Measurements from ENCODE around the gene TMEM181. TPM values are rescaled to one million over a fixed set of nuclear protein-coding genes. Genes with fewer than 3 reads are reported as not detected.

TMEM181 gene
- total RNA-seq, 1 experiment from 2014 or later: 38.0 TPM

DNA sequence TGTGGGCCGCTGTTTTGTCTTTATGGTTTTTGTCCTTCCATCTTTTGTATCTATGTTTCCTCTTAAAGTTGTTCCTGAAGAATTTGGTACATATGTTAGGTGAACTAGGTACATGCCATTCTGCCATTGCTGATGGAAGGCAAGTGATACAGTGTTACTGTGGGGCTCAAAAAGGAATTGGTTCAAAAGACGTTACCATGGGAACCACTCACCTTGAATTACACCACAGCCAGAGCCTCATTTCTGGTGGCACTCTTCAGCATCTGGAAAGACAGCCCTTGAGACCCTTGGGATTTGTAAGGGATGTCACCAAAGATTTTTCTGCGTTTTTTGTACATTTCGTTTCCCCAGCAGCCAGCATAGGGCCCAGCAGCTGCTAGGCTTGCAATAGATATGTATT is 31.9 kb downstream of the TMEM181 start:
- ChIA-PET CTCF (no interaction called here), POLR2A (no interaction called here)
- in situ Hi-C loops (cut with HindIII; ENCODE audit: low pct_unique_long_range_greater_than_20kb, low sequenced_read_pairs) (no loop called here), intact Hi-C loops (cut with micrococcal nuclease; ENCODE audit: unreplicated experiment) (no loop called here)
- Histone ChIP-seq H3K4me1 (ENCODE audit: control insufficient read depth, insufficient read depth, low read length) (no peaks in the 10 kb centered on the region), H3K4me3 (ENCODE audit: low read depth in 2 of 2, low read length in 2 of 2) (no peak overlapping the region), H3K36me3 (ENCODE audit: control insufficient read depth, insufficient read depth, low read length) (peaks cover 16% of the 10 kb centered on the region), H3K9me3 (ENCODE audit: control insufficient read depth, insufficient read depth, low read depth, low read length) (no peaks in the 10 kb centered on the region), H3K27me3 (ENCODE audit: control insufficient read depth, insufficient read depth, low read length) (no peaks in the 10 kb centered on the region), H3K27ac (ENCODE audit: low read length) (no peak overlapping the region)
- no peak for TF ChIP-seq TCF7L2 (IDR thresholded peaks at IDR 0.05; ENCODE audit: low read depth, low read length)
- no peak for TF ChIP-seq SIN3A (IDR thresholded peaks at IDR 0.05; ENCODE audit: borderline replicate concordance, insufficient read depth, low read depth, low read length)
- TF ChIP-seq, protein P1, sequence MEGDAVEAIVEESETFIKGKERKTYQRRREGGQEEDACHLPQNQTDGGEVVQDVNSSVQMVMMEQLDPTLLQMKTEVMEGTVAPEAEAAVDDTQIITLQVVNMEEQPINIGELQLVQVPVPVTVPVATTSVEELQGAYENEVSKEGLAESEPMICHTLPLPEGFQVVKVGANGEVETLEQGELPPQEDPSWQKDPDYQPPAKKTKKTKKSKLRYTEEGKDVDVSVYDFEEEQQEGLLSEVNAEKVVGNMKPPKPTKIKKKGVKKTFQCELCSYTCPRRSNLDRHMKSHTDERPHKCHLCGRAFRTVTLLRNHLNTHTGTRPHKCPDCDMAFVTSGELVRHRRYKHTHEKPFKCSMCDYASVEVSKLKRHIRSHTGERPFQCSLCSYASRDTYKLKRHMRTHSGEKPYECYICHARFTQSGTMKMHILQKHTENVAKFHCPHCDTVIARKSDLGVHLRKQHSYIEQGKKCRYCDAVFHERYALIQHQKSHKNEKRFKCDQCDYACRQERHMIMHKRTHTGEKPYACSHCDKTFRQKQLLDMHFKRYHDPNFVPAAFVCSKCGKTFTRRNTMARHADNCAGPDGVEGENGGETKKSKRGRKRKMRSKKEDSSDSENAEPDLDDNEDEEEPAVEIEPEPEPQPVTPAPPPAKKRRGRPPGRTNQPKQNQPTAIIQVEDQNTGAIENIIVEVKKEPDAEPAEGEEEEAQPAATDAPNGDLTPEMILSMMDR (IDR thresholded peaks at IDR 0.05): no peak
- TF ChIP-seq POLR2AphosphoS5 (IDR thresholded peaks at IDR 0.05; ENCODE audit: low read depth, low read length): no peak
- TF ChIP-seq, protein P2, sequence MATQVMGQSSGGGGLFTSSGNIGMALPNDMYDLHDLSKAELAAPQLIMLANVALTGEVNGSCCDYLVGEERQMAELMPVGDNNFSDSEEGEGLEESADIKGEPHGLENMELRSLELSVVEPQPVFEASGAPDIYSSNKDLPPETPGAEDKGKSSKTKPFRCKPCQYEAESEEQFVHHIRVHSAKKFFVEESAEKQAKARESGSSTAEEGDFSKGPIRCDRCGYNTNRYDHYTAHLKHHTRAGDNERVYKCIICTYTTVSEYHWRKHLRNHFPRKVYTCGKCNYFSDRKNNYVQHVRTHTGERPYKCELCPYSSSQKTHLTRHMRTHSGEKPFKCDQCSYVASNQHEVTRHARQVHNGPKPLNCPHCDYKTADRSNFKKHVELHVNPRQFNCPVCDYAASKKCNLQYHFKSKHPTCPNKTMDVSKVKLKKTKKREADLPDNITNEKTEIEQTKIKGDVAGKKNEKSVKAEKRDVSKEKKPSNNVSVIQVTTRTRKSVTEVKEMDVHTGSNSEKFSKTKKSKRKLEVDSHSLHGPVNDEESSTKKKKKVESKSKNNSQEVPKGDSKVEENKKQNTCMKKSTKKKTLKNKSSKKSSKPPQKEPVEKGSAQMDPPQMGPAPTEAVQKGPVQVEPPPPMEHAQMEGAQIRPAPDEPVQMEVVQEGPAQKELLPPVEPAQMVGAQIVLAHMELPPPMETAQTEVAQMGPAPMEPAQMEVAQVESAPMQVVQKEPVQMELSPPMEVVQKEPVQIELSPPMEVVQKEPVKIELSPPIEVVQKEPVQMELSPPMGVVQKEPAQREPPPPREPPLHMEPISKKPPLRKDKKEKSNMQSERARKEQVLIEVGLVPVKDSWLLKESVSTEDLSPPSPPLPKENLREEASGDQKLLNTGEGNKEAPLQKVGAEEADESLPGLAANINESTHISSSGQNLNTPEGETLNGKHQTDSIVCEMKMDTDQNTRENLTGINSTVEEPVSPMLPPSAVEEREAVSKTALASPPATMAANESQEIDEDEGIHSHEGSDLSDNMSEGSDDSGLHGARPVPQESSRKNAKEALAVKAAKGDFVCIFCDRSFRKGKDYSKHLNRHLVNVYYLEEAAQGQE (IDR thresholded peaks at IDR 0.05; ENCODE audit: insufficient read depth in 1 of 2, low read depth in 2 of 2, low read length in 1 of 2): no peak
- no peak for ATAC-seq
- no peak for DNase-seq (ENCODE audit: low read depth, low spot score)
- no TSS peak for BruUV-seq (replicated peaks)

DNA sequence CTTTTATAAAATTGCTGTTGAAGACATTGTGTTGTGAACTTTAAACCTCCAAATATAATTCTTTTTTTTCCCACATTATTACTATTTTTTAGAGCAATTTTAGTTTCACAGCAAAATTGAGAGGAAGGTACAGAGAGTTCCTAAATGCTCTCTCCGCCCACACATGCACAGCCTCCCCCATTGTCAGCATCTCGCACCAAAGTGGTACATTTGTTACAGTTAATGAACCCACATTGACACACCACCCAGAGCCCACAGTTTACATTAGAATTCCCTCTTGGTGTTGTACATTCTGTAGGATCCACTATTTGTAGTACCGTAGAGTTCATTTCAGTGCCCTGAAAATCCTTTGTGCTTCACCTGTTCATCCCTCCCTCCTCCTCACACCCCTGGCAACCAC is 33.8 kb downstream of the TMEM181 start:
- peaks cover 15% of the 10 kb centered on the region for H3K36me3 ChIP-seq (ENCODE audit: control insufficient read depth, insufficient read depth, low read length)
- intact Hi-C loops (cut with micrococcal nuclease; ENCODE audit: unreplicated experiment): no loop called here
- ATAC-seq: no peak
- no peak for DNase-seq (ENCODE audit: low read depth, low spot score)
- no peak overlapping the region for H3K4me3 ChIP-seq (ENCODE audit: low read depth in 2 of 2, low read length in 2 of 2)
- POLR2A ChIA-PET: no interaction called here
- no peaks in the 10 kb centered on the region for H3K27me3 ChIP-seq (ENCODE audit: control insufficient read depth, insufficient read depth, low read length)
- in situ Hi-C loops (cut with HindIII; ENCODE audit: low pct_unique_long_range_greater_than_20kb, low sequenced_read_pairs): no loop called here
- no peaks in the 10 kb centered on the region for H3K9me3 ChIP-seq (ENCODE audit: control insufficient read depth, insufficient read depth, low read depth, low read length)
- BruUV-seq (replicated peaks): no TSS peak
- H3K4me1 ChIP-seq (ENCODE audit: control insufficient read depth, insufficient read depth, low read length): no peaks in the 10 kb centered on the region
- TF ChIP-seq SIN3A (IDR thresholded peaks at IDR 0.05; ENCODE audit: borderline replicate concordance, insufficient read depth, low read depth, low read length) (no peak), POLR2AphosphoS5 (IDR thresholded peaks at IDR 0.05; ENCODE audit: low read depth, low read length) (no peak), TCF7L2 (IDR thresholded peaks at IDR 0.05; ENCODE audit: low read depth, low read length) (no peak)
- TF ChIP-seq, protein P2 (IDR thresholded peaks at IDR 0.05; ENCODE audit: insufficient read depth in 1 of 2, low read depth in 2 of 2, low read length in 1 of 2): no peak
- TF ChIP-seq, protein P1 (IDR thresholded peaks at IDR 0.05): no peak
- H3K27ac ChIP-seq (ENCODE audit: low read length): no peak overlapping the region
- CTCF ChIA-PET: no interaction called here

All from Panc1 (cell line).